SJCRH30 (cell line): ENCODE measurements around the gene OLIG1. TPM values are rescaled to one million over a fixed set of nuclear protein-coding genes. Genes with fewer than 3 reads are reported as not detected.

ENCODE experiments used
- DNase-seq, 2 experiments: peaks; one replicate each; pipeline ENCODE4 v3.0.0-alpha.2; 2015 to 2020
- H3K27ac ChIP-seq: fragments of 250-450 bp; sonication (Bioruptor Pico); 2 replicates; pipeline ENCODE4 v1.5.1; 2020; ENCODE audit warnings: mild to moderate bottlenecking, moderate library complexity
- H3K27me3 ChIP-seq: fragments of 250-450 bp; sonication (Bioruptor Pico); 2 replicates; pipeline ENCODE4 v1.5.1; 2020; ENCODE audit warnings: mild to moderate bottlenecking, moderate library complexity
- H3K36me3 ChIP-seq: fragments of 250-450 bp; sonication (Bioruptor Pico); 2 replicates; pipeline ENCODE4 v1.5.1; 2020; ENCODE audit warnings: mild to moderate bottlenecking, moderate library complexity
- H3K4me1 ChIP-seq: fragments of 250-450 bp; sonication (Bioruptor Pico); 2 replicates; pipeline ENCODE4 v1.5.1; 2020; ENCODE audit warnings: mild to moderate bottlenecking, moderate library complexity
- H3K4me3 ChIP-seq: fragments of 250-450 bp; sonication (Bioruptor Pico); 2 replicates; pipeline ENCODE4 v1.5.1; 2020; ENCODE audit warnings: mild to moderate bottlenecking, moderate library complexity
- H3K9me3 ChIP-seq: fragments of 250-450 bp; sonication (Bioruptor Pico); replicated peaks from 2 replicates; pipeline ENCODE4 v1.5.1; 2020; ENCODE audit warnings: mild to moderate bottlenecking, moderate library complexity
- total RNA-seq: library from RNA; depleted of rRNA; stranded (reverse); fragments of >200 nt; shearing (Covaris generic); gene quantifications from 2 replicates; pipeline ENCODE4 v1.2.3, GENCODE V29; 2014; rRNA removed

Gene OLIG1
- total RNA-seq, 1 experiment from 2014 or later = 2.9 TPM

DNA sequence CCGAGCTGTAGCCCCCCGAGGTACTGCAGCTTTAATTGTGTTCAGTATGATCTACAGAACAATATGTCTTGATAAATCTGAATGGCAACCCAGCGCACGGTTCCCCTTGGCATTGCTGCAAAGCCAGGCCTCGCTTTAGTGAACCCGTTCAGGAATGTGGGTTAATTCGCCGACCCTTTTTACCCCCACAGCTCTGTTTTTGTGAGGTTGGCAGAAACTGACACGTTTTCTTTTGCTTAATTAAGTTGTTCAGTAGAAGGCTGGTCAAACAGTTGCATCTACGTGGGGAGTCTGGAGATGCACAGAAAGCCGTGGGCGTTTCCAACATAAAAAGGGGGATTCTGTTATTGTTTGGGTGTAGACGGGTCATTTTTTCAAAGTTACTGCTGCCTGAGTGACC lies 43.2 kb downstream of the OLIG1 start:
- H3K27me3 ChIP-seq = peaks cover 31% of the 10 kb centered on the region
- H3K9me3 ChIP-seq = no peaks in the 10 kb centered on the region
- H3K4me3 ChIP-seq = peak overlapping the region; percentile 16
- H3K27ac ChIP-seq = no peak overlapping the region
- H3K4me1 ChIP-seq = peaks cover 39% of the 10 kb centered on the region
- no peak for DNase-seq
- H3K36me3 ChIP-seq = no peaks in the 10 kb centered on the region

- H3K27me3 ChIP-seq = peaks cover 34% of the 10 kb centered on the region
Observed at GRCh38 chr21:33114276-33114675, 44.3 kb downstream of the OLIG1 start.

DNA sequence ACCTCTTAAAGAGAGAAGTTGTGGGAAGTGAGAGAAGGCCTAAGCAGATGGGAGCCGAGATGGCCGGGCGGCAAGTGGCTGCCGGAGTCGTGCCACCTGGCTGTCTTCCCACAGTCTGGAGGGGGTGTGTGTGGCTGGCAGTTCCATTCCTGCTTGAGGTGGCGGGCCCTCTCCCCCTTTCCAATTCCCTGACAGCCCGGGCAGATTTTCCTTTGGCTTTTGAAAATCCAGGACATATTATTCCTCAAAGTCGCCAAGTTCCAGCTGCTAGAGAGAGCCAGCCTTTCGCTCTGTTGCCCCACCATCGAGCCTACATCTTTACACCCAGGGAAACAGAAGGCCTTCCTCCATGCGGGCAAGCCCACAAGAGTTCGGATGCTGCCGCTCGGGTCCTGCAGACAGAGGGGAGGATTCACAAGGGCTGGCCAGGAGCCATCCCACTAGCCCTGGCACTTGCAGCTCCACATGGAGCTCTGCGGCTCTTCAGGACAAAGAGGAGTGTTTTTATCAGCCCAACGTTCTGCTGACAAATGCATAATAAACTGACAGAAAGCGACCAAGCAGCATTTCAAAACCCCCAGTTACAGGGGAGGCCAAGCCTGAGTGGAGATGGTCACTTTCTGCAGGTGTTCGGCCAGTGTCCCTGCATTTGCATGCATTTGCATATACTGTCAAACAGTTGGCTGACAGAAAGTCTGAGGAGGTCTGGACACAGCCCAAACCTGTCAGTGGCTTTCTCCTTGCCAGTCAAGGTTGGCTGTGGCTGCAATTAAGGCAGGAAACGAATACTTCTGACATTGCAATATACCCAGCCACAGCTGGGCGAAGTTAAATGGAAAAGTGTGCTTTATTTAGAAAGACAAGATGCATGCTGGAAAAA lies 45.9 kb downstream of the OLIG1 start:
- Histone ChIP-seq H3K4me1 (peaks cover 33% of the 10 kb centered on the region), H3K9me3 (no peaks in the 10 kb centered on the region), H3K4me3 (no peak overlapping the region), H3K27me3 (peaks cover 25% of the 10 kb centered on the region), H3K36me3 (no peaks in the 10 kb centered on the region), H3K27ac (no peak overlapping the region)
- no peak for DNase-seq

More at GRCh38 chr21:33114276-33114675, 44.3 kb downstream of the OLIG1 start:
- Histone ChIP-seq H3K27ac (no peak overlapping the region), H3K4me3 (no peak overlapping the region), H3K4me1 (peaks cover 40% of the 10 kb centered on the region), H3K9me3 (no peaks in the 10 kb centered on the region), H3K36me3 (no peaks in the 10 kb centered on the region)
- no peak for DNase-seq

DNA sequence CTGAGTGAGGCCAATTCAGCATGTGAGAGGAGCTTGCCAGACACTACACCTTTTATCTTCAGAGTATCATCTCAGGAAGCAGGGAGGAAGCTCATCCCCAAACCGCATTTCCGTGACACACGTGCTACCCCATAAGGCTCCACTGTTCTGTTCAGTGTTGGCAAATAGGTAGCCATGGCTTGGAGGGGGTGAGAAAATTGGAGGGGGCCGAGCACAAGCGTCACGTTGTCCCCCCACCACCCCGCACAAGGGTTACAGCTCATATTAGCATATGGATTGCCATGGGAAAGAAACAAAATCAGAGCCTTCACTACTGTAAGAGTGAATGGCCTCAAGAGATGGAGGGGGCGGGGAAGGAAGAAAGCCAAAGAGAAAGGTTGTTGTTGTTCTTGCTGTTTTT lies 46.7 kb downstream of the OLIG1 start:
- Histone ChIP-seq H3K36me3 (no peaks in the 10 kb centered on the region), H3K4me3 (no peak overlapping the region), H3K27me3 (peaks cover 17% of the 10 kb centered on the region), H3K4me1 (peaks cover 26% of the 10 kb centered on the region), H3K9me3 (no peaks in the 10 kb centered on the region), H3K27ac (peak overlapping the region; percentile 24; the same call in 1 of the 2 replicates)
- DNase-seq = no peak

- peaks cover 20% of the 10 kb centered on the region for H3K4me1 ChIP-seq
- peak overlapping the region; percentile 24; the same call in 1 of the 2 replicates for H3K27ac ChIP-seq
- H3K27me3 ChIP-seq = peaks cover 15% of the 10 kb centered on the region
- no peak overlapping the region for H3K4me3 ChIP-seq
- DNase-seq = peak in 1 of 2 experiments; percentile 52
- H3K9me3 ChIP-seq = no peaks in the 10 kb centered on the region
- H3K36me3 ChIP-seq = no peaks in the 10 kb centered on the region
Observed at GRCh38 chr21:33117101-33117888, 47.4 kb downstream of the OLIG1 start.

Other genes starting within 250 kb of the OLIG1 start
- 15.9 and 17.2 TPM in 2 replicates for gene OLIG2, start 44.2 kb upstream of the OLIG1 start, total RNA-seq
- 13.1 and 17.7 TPM in 2 replicates for gene IFNAR2, start 159.8 kb downstream of the OLIG1 start, total RNA-seq
- 7.0 and 8.8 TPM in 2 replicates for gene IL10RB, start 196.2 kb downstream of the OLIG1 start, total RNA-seq